SK-N-MC (cell line): ENCODE measurements around the gene STRC.
"Not testable (repeated sequence)": the region's sequence is repeated elsewhere in the genome, so short reads cannot be mapped to it uniquely, and the experiment has no call there.

Experiments used
- EZH2 ChIP-seq: fragments of 200-600 bp; sonication (generic); IDR thresholded peaks from one replicate; pipeline ENCODE4 v1.6.1; 2017; ENCODE audit warnings: antibody characterized with exemption
- FOXP2 ChIP-seq: optimal IDR thresholded peaks from 2 replicates; pipeline ENCODE3; 2011; ENCODE audit warnings: mild to moderate bottlenecking, moderate library complexity; ENCODE audit not compliant: insufficient read depth; ENCODE audit errors: extremely low read length, control extremely low read depth
- POLR2AphosphoS5 ChIP-seq: IDR thresholded peaks from 2 replicates; pipeline ENCODE4 v1.6.1; 2012; ENCODE audit warnings: mild to moderate bottlenecking, low read depth, low read length, borderline replicate concordance

DNA sequence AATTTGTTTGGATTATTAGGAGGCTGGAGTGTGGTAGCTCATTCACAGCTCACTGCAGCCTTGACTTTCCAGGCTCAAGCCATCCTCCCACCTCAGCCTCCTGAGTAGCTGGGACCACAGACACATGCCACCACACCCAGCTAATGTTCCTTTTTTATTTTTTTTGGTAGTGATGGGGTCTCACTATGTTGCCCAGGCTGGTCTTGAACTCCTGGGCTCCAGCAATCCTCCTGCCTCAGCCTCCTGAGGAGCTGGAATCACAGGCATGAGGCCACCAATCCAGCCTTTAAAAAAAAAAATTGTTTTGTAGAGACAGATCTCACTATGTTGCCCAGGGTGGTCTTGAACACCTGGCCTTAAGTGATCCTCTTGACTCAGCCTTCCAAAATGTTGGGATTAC, 8.3 kb upstream of the STRC start:
- not testable (repeated sequence) for TF ChIP-seq POLR2AphosphoS5, FOXP2, EZH2
